ENCODE measurements around the gene TFG. TPM values are rescaled to one million over a fixed set of nuclear protein-coding genes. Genes with fewer than 3 reads are reported as not detected.

The TFG gene
- total RNA-seq, 1 donor from 2014 or later: 56.1 TPM

DNA sequence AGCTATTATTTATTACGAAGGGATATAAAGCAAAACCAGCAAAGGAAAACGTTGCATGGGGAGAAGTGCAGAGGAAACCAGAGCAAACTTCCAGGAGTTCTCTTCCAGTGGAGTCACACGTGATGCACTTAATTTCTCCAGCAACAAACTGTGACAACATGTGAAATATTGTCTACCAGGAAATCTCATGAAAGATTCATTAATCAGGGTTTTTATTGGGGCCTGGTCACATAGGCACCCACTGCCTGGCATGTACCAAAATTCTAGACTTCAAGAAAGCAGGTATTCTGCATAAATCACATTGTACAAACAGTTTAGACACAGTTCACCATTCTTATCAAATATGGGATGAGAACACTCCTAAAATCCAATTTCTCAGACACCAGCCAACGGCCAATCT is 5.4 kb upstream of the TFG start:
- intact Hi-C loops (cut with micrococcal nuclease): loop anchor here (10.0 kb wide), 1 partner anchor 209 kb away; the partner anchor contains the start of gene TMEM45A

DNA sequence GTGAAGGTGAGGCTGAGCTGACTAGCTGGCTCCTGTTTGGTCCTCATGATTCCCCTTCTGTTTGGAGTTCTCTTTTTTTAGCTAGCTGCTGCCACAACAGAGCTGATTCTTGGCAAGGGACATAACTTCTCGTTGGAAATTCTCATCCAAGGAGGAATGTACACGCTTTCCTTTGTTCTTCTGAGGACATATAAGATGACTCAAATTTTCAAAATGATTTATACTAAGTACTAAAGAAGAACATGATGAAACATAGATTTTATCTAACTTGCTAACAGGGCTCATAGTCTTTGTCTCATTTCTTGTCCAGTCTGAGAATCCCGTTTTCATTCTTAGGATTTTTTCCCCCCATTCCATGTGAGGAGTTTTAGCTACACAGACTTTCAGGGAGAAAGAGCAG is 2.9 kb upstream of the TFG start:
- intact Hi-C loops (cut with micrococcal nuclease): loop anchor here (5.0 to 10.0 kb wide), 2 partner anchors 212 to 889 kb away; partner anchors contain the start of genes CMSS1 and TMEM45A

DNA sequence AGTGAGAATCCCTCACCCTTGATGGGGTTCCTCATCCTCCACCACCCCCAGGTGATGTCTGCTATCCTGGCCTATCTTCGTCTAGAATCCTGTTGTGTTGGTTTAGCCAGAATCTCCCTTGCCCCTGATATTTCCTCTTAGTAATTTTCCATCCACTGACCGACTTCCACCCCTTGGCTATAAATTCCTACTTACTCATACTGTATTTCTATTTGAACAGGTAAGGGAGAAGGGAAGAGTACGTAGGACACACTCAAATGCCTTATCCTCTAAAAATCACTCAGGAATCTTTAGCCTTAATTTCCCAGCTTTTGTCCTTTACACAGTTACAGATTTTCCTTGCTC is 678 bp upstream of the TFG start:
- intact Hi-C loops (cut with micrococcal nuclease): loop anchor here (5.0 to 10.0 kb wide), 2 partner anchors 214 to 891 kb away; partner anchors contain the start of genes CMSS1 and TMEM45A

DNA sequence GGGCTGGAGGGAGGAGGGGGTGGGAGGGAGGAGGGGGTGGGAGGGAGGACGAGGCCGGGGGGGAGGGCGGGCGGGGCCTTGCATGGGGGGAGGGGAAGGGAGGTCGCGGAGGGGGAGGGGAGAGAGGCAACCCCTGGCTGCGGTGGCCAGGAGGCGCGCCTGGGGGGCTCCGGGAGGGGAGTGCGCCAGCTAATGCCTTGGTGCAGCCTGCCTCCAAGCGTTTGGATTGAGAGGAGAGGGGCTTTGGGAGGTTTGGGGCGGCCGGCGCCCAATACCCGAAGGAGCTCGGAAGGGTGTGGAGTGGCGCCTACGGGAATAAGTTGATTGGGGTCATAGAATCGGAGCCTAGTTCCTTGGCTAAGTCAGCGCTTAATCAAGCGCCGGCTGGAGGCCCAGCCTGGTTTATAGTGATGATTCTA is 557 bp downstream of the TFG start:
- intact Hi-C loops (cut with micrococcal nuclease): loop anchor here (1.0 to 10.0 kb wide), 11 partner anchors 45 to 965 kb away; partner anchors contain the start of genes CMSS1, LNP1, NIT2 and PCNP

DNA sequence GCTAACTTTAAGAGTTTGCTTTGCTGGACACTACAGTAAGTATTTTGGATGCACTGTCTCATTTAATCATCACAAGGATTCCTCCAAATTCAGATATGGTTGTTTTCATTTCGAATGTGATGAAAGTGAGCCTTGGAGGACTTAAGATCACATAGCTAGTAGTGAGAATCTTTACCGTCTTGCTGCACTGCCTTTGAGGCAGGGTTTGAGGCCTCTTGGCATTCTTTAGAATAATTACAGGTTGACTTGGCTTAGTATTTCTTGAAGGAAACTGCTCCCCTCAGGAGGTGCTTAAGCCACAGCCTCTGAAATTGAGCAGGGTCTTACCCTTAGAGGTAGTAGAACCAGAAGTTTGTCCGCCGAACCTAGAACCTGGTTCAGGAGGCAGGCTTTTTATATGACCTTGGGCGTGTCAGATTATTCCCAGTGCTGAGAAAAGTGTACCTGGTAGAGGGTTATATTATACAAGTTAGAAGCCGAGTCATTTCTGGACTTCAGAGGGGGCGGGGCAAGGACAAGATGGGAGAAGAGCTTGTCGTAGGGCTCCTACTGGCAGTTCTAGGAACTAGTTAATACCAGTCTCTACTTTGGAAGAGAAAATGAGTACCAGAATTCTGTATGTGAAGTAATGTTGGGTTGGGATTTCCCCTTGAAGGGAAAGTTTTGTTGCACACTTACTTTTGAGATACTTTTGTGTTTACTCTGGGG is 1.1 kb downstream of the TFG start:
- intact Hi-C loops (cut with micrococcal nuclease): loop anchor here (1.0 to 10.0 kb wide), 5 partner anchors 45 to 964 kb away; partner anchors contain the start of gene ZBTB11

DNA sequence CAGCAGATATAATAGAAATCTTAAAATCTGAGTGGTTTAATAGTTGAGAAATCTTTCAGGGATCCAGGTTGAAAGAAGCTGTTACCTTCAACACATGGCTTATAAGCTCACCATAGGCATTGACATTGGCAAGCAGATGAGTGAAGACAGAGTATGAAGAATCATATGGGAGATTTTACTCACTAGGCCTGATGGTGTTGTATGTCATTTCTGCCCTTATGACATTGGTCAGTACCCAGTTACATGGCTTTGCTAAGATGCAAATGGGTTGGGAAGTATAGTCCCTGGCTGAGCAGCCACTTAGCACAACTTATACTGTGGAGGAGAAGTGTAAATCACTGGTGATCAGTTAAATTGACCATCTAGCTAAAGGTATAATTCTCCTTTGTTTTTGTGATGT is 5.9 kb downstream of the TFG start:
- intact Hi-C loops (cut with micrococcal nuclease): loop anchor here (10.0 kb wide), 1 partner anchor 960 kb away; the partner anchor contains the start of gene ZBTB11

DNA sequence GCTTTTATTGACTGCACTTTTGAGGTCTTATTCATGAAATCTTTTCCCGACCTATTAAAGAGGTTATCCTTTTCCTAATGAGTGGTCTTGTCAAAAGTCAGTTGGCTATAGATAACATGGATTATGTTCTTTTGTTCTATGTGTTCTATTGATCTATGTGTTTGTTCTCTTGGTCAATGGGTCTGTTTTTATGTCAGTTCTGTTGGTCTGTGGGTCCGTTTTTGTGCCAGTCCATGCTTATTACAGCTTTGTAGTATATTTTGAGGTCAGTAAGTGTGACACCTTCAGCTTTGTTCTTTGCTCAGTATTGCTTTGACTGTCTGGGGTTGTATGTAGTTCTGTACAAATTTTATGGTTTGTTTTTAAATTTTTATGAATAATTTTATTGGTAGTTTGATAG is 7.8 kb downstream of the TFG start:
- intact Hi-C loops (cut with micrococcal nuclease): loop anchor here (10.0 kb wide), 1 partner anchor 958 kb away; the partner anchor contains the start of gene ZBTB11

DNA sequence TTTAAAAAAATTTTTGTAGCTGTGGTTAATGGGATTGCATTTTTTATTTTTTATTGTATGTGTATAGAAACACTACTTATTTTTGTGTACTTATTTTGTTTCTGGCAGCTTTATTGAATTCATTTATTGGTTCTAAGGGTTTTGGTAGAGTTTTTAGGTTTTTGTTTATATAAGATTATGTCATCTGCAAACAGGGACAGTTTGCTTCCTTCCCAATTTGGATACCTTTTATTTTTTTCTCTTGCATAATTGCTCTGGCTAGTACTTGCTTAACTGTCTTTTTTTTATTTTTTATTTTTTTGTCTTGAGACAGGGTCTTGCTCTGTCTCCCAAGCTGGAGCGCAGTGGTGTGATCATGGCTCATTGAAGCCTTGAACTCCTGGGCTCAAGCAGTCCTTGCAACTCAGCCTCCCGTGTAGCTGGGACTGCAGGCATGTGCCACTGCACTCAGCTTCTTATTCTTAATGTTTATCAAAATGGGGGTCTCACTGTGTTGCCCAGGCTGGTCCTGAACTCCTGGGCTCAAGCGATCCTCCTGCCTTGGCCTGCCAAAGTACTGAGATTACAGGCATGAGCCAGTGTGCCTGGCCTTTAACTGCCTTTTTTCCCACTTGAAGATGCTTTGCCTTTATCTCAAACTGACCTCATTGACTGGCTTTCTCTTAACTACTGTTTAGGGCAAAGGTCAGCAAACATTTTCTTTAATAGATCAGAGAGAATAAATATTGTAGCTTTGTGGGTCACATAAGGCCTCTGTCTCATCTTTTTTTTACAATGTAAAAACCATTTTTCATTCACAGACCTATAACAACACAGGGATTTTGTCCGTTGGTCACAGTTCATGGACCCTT is 8.6 kb downstream of the TFG start:
- intact Hi-C loops (cut with micrococcal nuclease): loop anchor here (10.0 kb wide), 1 partner anchor 957 kb away; the partner anchor contains the start of gene ZBTB11

DNA sequence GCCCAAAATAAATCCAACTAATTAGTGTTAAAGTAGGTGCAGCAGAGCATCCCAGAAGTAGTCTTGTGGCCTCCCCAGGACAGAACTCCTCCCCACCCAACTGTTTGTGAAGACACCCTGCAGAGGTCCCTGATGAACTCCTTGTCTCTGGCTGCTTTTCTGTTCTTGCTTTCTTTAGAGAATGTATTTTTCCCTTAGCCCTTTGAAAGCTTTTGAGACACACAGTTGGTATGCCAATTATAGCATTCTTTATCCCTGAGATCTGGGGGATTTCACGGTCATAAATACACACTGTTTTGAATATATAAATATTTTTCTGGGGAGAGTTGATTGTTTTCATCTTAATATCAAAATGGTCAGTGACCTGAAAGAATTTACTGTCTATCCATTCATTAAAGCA is 9.8 kb downstream of the TFG start:
- intact Hi-C loops (cut with micrococcal nuclease): loop anchor here (10.0 kb wide), 1 partner anchor 956 kb away; the partner anchor contains the start of gene ZBTB11

DNA sequence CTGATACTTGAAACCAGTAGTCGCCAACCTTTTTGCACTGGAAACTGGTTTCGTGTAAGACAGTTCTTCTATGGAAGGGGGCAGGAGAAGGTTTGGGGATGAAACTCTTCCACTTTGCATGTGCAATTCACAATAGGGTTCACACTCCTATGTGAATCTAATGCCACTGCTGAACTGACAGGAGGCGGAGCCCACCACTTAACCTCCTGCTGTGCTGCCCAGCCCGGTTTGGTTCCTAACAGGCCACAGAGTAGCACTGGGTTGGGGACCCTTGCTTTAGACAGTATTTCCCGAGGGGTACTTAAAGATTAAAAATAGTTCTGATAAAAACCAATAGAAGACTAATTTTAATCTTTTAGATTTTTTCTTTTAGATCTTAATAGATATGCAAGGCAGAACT is 11.1 kb downstream of the TFG start:
- intact Hi-C loops (cut with micrococcal nuclease): no loop called here

DNA sequence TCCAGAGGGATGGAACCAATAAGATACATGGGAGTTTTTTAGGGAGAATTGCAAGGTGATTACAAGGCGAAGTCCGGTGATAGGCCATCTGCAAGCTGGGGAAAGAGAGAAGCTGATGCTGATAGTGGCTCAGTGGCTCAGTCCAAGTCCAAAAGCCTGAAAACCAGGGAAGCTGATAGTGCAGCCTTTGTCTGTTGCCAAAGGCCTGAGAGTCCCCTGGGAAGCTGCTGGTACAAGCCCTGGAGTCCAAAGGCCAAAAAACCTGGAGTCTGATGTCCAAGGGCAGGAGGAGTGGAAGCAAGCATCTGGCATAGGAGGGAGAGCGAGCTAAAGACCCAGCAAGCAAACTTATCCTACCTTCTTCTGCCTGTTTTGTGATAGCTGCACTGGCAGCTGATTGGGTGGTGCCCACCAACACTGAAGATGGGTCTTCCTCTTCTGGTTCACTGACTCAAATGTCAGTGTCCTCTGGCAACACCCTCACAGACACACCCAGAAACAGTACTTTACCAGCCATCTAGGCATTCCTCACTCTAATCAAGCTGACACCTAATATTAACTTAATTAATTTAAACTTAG is 16.7 kb downstream of the TFG start:
- intact Hi-C loops (cut with micrococcal nuclease): no loop called here

DNA sequence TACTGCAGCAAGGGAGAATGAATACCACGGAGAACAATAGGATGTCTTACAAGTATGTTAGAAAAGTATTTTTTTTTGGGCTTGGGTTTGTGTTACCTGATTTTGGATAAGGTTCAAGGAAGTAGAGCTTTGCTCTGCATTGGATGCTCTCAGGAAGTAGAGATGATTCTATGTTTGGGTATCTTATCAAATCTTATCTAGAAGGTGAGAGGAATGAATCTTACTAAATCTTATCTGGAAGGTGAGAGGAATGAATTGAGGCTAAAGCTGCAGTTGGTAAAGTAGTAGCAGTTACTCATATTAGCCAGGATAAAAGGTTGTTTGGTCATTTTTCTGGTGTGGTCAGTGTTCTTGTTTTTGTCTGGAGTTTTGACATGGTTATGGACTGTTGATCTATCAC is 17.4 kb downstream of the TFG start:
- intact Hi-C loops (cut with micrococcal nuclease): no loop called here

DNA sequence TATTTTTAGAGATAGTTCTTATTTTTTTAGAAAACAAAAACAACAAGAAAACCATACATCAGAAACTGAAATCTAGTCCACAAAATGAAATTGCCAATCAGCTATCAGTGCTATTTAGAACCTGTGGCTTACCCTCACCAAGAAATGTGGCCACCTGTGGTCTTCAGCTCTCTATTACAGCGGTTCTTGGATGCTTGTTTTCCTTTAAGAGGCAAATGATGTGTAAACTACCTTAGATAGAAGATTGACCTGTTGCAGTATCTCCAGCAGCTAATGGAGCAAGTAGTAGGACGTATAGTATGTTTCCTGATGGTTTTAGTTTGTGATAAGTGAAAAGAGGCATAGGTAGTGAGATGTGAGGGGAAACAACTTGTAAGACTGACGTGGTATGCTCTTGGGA is 21.2 kb downstream of the TFG start:
- intact Hi-C loops (cut with micrococcal nuclease): no loop called here

DNA sequence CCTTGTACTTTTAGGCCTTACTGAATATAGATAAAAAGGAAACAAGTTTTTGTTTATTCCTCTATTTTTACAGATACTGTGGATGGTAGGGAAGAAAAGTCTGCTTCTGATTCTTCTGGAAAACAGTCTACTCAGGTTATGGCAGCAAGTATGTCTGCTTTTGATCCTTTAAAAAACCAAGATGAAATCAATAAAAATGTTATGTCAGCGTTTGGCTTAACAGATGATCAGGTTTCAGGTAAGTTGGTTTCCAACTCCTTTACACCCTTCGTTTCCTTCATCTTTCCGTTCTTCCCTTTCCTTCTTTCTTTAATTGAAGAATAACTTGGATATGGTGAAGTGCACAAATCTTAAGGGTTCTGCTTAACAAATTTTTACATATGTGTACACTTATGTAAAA is 23.1 kb downstream of the TFG start:
- intact Hi-C loops (cut with micrococcal nuclease): no loop called here

DNA sequence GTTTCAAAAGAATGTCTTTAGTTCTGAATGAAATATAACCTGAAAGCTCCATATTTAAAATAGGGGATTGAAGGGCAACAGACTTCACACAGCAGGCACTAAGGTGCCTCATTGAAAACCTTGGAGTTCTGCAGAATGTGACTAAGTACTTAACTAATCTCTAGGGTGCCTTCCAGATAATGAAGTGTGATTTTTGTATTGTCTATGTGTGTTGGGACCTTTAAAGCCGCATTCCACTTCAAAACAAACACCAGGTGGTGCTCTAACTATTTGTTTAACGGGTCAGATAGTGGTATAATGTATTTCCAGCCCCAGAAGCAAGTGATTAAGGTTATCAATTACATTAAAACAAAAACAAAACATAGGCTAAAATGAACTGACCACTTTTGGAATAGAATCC is 28.0 kb downstream of the TFG start:
- intact Hi-C loops (cut with micrococcal nuclease): loop anchor here (5.0 kb wide), 1 partner anchor 645 kb away; no protein-coding TSS in a partner anchor

DNA sequence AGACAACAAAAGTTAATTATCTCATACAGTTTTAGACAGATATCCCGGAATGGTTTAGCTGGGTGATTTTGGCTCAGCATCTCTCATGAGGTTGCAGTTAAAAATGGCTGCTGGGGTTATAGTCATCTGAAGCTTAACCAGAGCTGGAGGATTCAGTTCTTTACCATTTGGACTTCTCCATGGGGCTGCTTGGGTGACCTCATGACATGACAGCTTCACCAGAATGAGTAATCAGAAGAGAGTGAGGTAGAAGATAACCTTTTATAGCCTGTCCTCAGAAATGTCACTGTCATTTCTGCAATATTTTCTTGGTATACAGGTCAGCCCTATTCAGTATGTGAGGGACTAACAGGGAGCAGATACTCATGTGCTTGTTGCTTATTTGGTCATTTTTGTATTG is 30.9 kb downstream of the TFG start:
- intact Hi-C loops (cut with micrococcal nuclease): no loop called here

DNA sequence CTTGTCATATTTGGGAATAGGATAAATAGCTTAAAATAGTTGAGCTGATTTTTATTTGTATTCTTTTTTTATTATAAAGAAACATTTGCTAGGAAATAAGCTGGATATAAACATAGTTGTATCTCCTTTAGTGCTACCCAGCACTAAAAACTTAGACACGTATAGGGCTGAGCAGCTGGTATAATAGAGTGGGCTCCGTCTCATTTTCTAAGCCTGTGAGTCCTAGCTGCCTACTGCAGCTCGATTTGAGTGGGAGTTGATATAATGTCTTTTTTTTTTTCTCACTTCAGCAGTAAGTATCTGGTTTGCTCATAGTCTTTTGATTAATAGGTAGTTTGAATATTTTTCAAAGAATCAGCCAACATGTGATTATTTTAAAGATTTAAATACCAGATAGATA is 34.2 kb downstream of the TFG start:
- intact Hi-C loops (cut with micrococcal nuclease): no loop called here

DNA sequence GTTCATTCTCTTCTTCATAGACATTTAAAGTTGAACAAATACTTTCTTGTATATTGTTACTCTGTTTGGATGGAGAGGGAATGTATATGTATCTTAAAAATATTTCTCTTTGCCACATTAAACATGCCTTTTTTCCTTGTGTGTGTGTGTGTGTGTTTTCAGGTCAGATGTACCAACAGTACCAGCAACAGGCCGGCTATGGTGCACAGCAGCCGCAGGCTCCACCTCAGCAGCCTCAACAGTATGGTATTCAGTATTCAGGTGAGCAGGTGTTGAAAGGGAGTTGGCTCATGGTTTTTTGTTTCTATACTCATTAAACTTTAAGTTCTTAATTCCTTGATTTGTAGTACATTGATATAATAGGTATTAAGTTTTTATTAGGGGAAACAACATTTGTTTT is 35.4 kb downstream of the TFG start:
- intact Hi-C loops (cut with micrococcal nuclease): no loop called here

DNA sequence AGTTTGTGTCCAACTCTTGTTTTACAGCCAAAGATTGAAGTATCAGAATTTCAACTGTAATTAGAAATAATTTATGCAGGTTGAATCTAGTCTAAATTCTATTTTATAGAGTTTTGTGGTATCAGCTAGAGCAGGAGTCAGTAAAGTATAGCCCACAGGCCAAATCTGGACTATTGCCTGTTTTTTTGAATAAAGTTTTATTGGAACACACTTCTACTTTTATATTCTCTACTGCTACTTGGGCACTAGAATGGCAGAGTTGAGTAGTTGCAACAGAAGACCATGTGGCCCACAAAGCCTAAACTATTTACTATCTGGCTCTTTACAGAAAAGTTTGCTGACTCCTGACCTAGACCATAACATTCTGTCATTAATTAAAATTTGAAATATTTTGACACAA is 36.3 kb downstream of the TFG start:
- intact Hi-C loops (cut with micrococcal nuclease): no loop called here

DNA sequence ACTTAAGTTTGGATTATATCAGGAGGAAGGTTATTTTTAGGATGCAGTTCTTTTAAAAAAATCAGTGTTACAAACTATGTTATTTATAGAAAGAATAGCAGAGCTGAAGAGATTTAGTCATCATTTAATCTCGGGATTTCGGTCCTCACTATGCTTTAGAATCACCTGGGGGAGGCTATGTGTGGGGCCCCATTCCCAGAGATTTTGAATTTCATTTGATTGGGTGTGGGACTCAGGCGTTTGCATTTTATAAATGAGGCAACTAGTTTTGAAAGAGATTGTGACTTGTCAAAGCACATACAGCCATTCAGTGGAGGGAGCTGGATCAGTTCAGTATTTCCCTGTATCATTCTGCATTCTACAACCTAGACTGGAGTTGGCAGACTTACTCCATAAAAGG is 36.8 kb downstream of the TFG start:
- intact Hi-C loops (cut with micrococcal nuclease): no loop called here

DNA sequence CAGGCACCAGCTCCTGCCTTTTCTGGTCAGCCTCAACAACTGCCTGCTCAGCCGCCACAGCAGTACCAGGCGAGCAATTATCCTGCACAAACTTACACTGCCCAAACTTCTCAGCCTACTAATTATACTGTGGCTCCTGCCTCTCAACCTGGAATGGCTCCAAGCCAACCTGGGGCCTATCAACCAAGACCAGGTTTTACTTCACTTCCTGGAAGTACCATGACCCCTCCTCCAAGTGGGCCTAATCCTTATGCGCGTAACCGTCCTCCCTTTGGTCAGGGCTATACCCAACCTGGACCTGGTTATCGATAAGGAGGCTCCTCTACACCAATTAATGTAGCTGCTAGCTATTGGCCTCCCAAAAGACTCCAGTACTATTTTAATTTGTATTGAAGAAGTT is 38.9 kb downstream of the TFG start:
- intact Hi-C loops (cut with micrococcal nuclease): no loop called here

DNA sequence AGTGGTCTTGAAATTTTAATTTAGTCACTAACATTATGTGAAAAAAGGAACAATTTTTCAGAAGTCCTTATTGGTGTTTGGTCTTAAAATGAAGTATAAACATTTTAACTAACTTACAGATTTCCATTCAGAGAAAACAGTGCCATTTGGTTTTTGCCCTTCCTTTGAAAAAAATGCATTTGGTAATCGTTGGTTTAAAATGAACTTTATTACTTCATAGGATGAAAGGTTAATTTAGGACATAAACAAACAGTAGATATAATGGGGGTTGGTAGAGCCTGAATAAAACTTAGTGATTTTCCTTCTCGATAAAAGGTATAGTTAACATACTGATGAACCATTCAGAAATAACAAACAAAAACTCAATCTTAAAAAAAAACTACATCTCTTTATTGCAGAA is 39.7 kb downstream of the TFG start:
- intact Hi-C loops (cut with micrococcal nuclease): no loop called here

Measured in T-helper 2 cell treated with Interferon-gamma antibody and Interleukin-4, amounts not matched to agents 100 ng/mL and 5 ng/mL, for 36 hours (primary cell).